ENCODE results near the gene PHF2. TPM values are rescaled to one million over a fixed set of nuclear protein-coding genes. Genes with fewer than 3 reads are reported as not detected.

Gene PHF2
- total and polyA plus RNA-seq, 12 donors: 13.9 to 31.3 (median 23.0) TPM

GRCh38 chr9:93580654-93581380 lies 4.4 kb downstream of the PHF2 start:
- ATAC-seq (peak in 3 of 8 donors; percentile 3 to 23 (median 17)), DNase-seq (no peak)
- Histone ChIP-seq H3K27ac (peak overlapping the region in 7 of 10 donors; percentile 4 to 69 (median 49)), H3K4me3 (no peak overlapping the region), H3K27me3 (no peaks in the 10 kb centered on the region), H3K36me3 (no peaks in the 10 kb centered on the region), H3K4me1 (peaks cover 15 to 66% (median 52%) of the 10 kb centered on the region in 9 donors), H3K9me3 (peaks cover 0 to 11% (median 0%) of the 10 kb centered on the region in 11 donors)
- whole genome bisulfite sequencing, 2 donors: 55% methylated on average over 10 of the region's 10 CpGs
- intact Hi-C loops (cut with DNase I): no loop called here
- no peak for TF ChIP-seq CTCF (IDR thresholded peaks at IDR 0.05)

GRCh38 chr9:93582115-93582514 lies 5.7 kb downstream of the PHF2 start:
- peak overlapping the region in 3 of 10 donors; percentile 47 to 69 (median 49) for H3K27ac ChIP-seq
- H3K9me3 ChIP-seq: peaks cover 0 to 11% (median 0%) of the 10 kb centered on the region in 11 donors
- intact Hi-C loops (cut with DNase I): no loop called here
- 16 to 26% methylated on average over 5 of the region's 5 CpGs for WGBS, 2 donors
- DNase-seq (no peak), ATAC-seq (peak in 6 of 8 donors; percentile 16 to 66 (median 40))
- no peaks in the 10 kb centered on the region for H3K36me3 ChIP-seq
- H3K4me1 ChIP-seq: peaks cover 21 to 78% (median 64%) of the 10 kb centered on the region in 9 donors
- no peak overlapping the region for H3K4me3 ChIP-seq
- no peak for TF ChIP-seq CTCF (IDR thresholded peaks at IDR 0.05)
- H3K27me3 ChIP-seq: no peaks in the 10 kb centered on the region

GRCh38 chr9:93582550-93582949 lies 6.2 kb downstream of the PHF2 start:
- Histone ChIP-seq H3K9me3 (peaks cover 0 to 11% (median 0%) of the 10 kb centered on the region in 11 donors), H3K4me1 (peaks cover 21 to 79% (median 66%) of the 10 kb centered on the region in 9 donors), H3K27ac (peak overlapping the region in 3 of 10 donors; percentile 24 to 69 (median 49)), H3K27me3 (no peaks in the 10 kb centered on the region), H3K36me3 (no peaks in the 10 kb centered on the region), H3K4me3 (no peak overlapping the region)
- TF ChIP-seq CTCF (IDR thresholded peaks at IDR 0.05): no peak
- DNase-seq: no peak
- no peak for ATAC-seq
- intact Hi-C loops (cut with DNase I): no loop called here
- 82 to 90% methylated on average over 3 of the region's 3 CpGs for WGBS, 2 donors

GRCh38 chr9:93585259-93585658 lies 8.9 kb downstream of the PHF2 start:
- 93 to 97% methylated on average over 4 of the region's 4 CpGs for WGBS, 2 donors
- DNase-seq: no peak
- intact Hi-C loops (cut with DNase I): no loop called here

More at GRCh38 chr9:93585259-93585658, 8.9 kb downstream of the PHF2 start:
- no peak for TF ChIP-seq CTCF (IDR thresholded peaks at IDR 0.05)
- H3K27me3 ChIP-seq: no peaks in the 10 kb centered on the region
- H3K36me3 ChIP-seq: no peaks in the 10 kb centered on the region
- no peak overlapping the region for H3K4me3 ChIP-seq
- H3K4me1 ChIP-seq: peaks cover 24 to 79% (median 62%) of the 10 kb centered on the region in 9 donors
- peaks cover 0 to 11% (median 0%) of the 10 kb centered on the region in 11 donors for H3K9me3 ChIP-seq
- ATAC-seq: no peak
- no peak overlapping the region for H3K27ac ChIP-seq
